HG03575 (cell line): ENCODE data around the gene BAX.
"Not testable (repeated sequence)": the region's sequence is repeated elsewhere in the genome, so short reads cannot be mapped to it uniquely, and the experiment has no call there.

Experiments
- ATAC-seq: cut with Tn5 transposase; IDR thresholded peaks from one replicate; pipeline ENCODE4 v1.9.1; 2021; ENCODE audit not compliant: unreplicated experiment, insufficient number of reproducible peaks, low FRiP score; ENCODE audit errors: extremely low read depth

The BAX gene

DNA sequence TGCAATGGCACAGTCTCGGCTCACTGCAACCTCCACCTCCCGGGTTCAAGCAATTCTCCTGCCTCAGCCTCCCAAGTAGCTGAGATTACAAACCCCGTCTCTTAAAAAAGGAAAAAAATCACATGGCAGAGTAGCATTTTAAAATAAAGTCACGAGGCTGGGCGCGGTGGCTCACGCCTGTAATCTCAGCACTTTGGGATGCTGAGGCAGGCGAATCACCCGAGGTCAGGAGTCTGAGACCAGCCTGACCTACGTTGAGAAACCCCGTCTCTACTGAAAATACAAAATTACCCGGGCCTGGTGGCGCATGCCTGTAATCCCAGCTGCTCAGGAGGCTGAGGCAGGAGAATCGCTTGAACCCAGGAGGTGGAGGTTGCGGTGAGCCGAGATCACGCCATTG is 27.0 kb upstream of the BAX start:
- ATAC-seq: not testable (repeated sequence)

- ATAC-seq: no peak
Measured at GRCh38 chr19:48928164-48929025, 26.3 kb upstream of the BAX start.

GRCh38 chr19:48933382-48933932 is 21.2 kb upstream of the BAX start, which contains the start of gene DHDH:
DHDH (plus strand) TSS chr19:48933699; CDS start chr19:48933722, 23 bp downstream.
- ATAC-seq: no peak

DNA sequence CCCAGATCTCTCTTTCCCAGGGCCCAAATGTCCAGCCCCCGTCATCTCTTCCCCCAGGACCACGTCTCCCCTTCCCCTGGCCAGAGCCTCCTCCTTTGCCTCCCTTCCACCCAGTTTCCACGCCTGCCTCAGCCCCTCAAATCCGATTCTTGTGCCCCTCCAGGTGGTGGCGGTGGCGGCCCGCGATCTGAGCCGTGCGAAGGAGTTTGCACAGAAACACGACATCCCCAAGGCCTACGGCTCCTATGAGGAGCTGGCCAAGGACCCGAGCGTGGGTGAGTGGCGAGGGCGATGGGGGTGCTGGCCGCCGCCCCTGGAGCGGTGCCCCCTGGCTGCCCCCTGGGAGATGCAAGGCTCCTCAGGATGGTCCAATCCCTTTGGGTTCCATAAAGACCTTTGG is 19.8 kb upstream of the BAX start:
- no peak for ATAC-seq

GRCh38 chr19:48935864-48936263 is 18.8 kb upstream of the BAX start:
- ATAC-seq: no peak

DNA sequence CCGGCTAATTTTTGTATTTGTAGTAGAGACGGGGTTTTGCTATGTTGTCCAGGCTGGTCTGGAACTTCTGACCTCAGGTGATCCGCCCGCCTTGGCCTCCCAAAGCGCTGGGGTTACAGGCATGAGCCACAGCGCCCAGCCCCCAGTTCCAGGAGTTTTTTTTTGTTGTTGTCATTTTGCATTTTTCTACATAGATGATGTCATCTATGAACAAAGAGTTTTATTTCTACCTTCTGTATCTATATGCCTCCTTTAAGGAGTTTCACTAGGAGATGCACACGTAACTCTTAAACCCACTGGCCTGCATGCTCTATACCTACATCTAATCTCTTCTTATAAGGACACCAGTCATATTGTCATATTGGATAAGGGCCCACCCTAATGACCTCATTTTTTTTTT is 16.4 kb upstream of the BAX start:
- no peak for ATAC-seq

GRCh38 chr19:48940902-48941301 is 13.8 kb upstream of the BAX start:
- no peak for ATAC-seq

GRCh38 chr19:48943081-48943480 is 11.6 kb upstream of the BAX start:
- ATAC-seq: no peak

GRCh38 chr19:48945415-48945814 is 9.3 kb upstream of the BAX start:
- ATAC-seq: no peak

DNA sequence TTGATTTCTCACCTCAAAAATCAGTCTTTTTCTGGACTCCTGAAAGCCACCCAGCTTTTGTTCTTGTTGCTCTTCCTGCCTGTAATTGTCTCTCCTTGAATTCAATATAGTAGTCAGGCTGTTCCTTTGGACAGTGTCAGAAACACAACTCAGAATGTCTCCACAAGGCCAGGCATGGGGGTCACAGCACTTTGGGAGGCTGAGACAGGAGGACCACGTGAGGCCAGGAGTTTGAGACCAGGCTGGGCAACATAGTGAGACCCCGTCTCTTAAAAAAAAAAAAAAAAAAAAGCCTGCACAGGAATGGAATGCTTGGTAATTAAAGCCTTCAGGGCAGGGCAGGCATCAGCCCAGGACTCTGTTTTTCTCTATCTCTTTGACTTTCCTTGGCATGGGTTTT is 8.9 kb upstream of the BAX start:
- no peak for ATAC-seq

DNA sequence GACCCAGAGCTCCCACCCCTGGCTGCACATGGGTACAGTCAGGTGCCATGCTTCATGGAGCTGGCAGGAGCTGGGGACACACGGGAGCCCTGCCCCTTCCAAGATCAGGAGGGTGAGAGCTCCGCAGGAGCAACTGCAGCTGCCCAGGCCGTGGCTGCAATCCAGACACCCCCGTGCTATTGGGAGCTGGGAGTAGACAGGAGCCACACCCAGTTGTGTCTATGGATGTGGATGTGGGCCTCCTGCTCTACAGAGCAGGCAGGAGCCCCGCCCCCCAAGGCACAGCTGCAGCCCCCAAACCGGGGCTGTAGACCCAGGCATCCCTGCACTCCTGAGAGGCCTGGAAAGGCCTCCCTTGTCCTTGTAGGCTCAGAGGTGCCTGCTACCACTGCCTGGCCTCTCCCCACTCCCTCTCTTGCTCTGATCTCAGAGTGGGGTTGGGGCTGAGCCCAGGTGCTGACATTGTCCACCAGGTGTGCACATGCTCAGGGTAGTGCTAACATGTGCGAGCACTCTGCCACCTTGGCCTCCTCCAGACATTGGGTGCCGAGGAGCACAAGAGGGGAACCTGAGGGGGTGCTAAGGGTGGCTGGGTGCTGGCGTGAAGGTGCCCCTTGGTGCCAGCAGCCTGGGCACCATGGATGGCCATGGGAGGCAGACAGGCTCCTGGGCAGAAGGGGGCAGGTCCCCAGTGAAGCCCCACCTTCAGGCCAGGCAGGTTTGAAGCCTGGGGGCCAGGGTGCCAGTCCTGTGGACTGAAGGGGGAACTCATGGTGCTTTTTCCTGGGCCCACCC is 8.0 kb upstream of the BAX start:
- no peak for ATAC-seq

GRCh38 chr19:48947258-48947542 is 7.5 kb upstream of the BAX start:
- ATAC-seq: no peak

GRCh38 chr19:48950159-48950558 is 4.5 kb upstream of the BAX start:
- ATAC-seq: no peak

- ATAC-seq: no peak
Measured at GRCh38 chr19:48950830-48951519, 3.7 kb upstream of the BAX start.

DNA sequence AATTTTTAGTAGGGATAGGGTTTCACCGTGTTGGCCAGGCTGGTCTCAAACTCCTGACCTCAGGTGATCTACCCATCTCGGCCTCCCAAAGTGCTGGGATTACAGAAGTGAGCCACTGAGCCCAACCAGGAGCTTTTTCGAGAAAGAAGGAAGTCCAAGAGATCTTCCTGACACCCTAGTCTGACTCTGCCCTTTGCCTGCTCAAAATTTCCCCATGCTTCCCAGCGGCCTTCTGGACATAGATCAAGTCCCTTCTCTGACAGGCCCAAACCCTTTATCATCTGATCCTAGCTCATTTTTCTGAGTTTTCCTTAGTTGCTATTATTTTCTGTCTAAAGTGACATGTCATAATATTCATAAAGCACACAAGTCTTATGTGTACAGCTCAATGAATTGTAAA is 1.5 kb upstream of the BAX start:
- no peak for ATAC-seq

DNA sequence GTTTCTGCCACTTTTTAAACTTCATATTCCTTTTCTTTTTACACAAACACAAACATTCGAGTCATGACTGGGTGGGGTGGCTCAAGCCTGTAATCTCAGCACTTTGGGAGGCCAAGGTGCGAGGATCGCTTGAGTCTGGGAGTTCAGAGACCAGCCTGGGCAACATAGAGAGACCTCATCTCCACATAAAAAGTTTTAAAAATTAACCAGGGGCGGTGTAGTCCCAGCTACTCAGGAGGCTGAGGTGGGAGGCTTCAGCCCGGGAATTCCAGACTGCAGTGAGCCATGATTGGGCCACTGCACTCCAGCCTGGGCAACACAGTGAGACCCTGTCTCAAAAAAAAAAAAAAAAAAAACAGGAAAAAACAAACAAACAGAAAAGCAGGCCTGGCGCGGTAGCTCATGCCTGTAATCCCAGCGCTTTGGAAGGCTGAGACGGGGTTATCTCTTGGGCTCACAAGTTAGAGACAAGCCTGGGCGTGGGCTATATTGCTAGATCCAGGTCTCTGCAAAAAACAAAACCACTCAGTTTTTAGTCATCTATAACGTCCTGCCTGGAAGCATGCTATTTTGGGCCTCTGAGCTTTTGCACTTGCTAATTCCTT is 583 bp upstream of the BAX start:
- no peak for ATAC-seq

DNA sequence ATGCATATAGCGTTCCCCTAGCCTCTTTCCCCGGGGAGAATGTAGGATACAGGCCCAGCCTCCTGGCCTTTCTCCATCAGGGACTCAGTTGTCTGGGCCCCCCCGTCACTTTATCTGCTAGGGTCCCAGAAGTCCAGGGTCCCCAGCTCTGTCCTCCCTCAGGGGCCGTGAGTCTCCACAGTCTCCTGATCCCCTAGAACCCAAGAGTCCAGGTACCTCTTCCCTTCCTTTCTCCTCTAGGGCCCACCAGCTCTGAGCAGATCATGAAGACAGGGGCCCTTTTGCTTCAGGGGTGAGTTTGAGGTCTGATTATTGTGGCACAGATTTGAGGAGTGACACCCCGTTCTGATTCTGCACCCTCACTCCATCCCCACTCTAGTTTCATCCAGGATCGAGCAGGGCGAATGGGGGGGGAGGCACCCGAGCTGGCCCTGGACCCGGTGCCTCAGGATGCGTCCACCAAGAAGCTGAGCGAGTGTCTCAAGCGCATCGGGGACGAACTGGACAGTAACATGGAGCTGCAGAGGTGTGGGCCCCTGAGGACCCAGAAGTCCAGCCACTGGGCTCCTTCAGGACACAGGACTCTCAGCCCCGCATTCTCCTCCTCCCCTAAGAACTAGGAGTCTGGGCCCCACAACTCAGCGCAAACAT is 758 bp downstream of the BAX start:
- ATAC-seq: no peak

- no peak for ATAC-seq
Measured at GRCh38 chr19:48958006-48958405, 3.3 kb downstream of the BAX start.
